ENCODE measurements around the gene GPRIN3. TPM values are rescaled to one million over a fixed set of nuclear protein-coding genes. Genes with fewer than 3 reads are reported as not detected.

Gene GPRIN3
- total RNA-seq, 1 experiment from 2014 or later, result 0.48 TPM

DNA sequence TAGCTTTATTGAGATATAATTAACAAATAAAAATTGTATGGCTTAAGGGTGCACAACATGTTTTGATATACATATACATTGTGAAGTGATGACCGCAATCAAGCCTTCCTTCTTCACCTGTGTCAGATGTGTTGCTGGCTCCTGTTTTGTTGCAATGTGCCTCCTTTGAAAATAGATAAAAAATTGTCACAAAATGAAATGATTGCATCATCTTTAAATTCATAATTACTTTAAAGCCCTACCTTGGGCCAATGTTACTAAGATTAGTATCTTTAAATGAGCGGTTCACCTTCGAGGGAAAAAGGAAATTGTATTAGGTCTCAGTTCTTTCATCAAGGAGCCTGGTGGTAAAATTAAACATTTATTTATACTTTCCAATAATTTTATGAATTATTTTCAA, 77.3 kb downstream of the GPRIN3 start:
- Mint-ChIP-seq H3K27me3 (ENCODE audit: low read depth) (no peaks in the 10 kb centered on the region), H3K9me3 (peaks cover 6 to 9% of the 10 kb centered on the region in 2 experiments), H3K27ac (no peak overlapping the region), H3K4me3 (no peak overlapping the region), H3K36me3 (ENCODE audit: insufficient read depth in 1 of 3, low read depth in 3 of 3) (peaks cover 0 to 4% (median 2%) of the 10 kb centered on the region in 3 experiments; a peak in 4 of 7 replicates), H3K4me1 (peaks cover 0 to 10% of the 10 kb centered on the region in 2 experiments; a peak in 2 of 4 replicates)
- Histone ChIP-seq H3K79me2 (ENCODE audit: insufficient read depth, low read length) (no peaks in the 10 kb centered on the region), H2BK15ac (ENCODE audit: low read depth, low read length) (no peak overlapping the region), H2BK20ac (ENCODE audit: low read depth, low read length, poor library complexity, severe bottlenecking) (no peak overlapping the region), H3K9ac (ENCODE audit: extremely low read depth, insufficient read length, low read length) (no peak overlapping the region), H3K14ac (ENCODE audit: insufficient read depth, low read length) (no peak overlapping the region), H3K9me3 (ENCODE audit: control insufficient read depth, low read depth, low read length) (no peaks in the 10 kb centered on the region), H3K79me1 (ENCODE audit: insufficient read depth, low read depth, low read length, poor library complexity, severe bottlenecking) (no peaks in the 10 kb centered on the region), H4K20me1 (ENCODE audit: control insufficient read depth, insufficient read depth, insufficient read length) (no peaks in the 10 kb centered on the region), H4K5ac (ENCODE audit: insufficient read length, low read depth, low read length) (no peak overlapping the region), H4K8ac (replicated peaks; ENCODE audit: insufficient read length, low read depth, low read length) (no peak overlapping the region), H3K23ac (ENCODE audit: insufficient read length, low read depth, low read length) (no peak overlapping the region), H2BK5ac (ENCODE audit: insufficient read length, low read length) (no peak overlapping the region), H3K23me2 (ENCODE audit: insufficient read length, low read depth, low read length, poor library complexity, severe bottlenecking) (no peaks in the 10 kb centered on the region), H3K56ac (ENCODE audit: insufficient read length, low read depth, low read length) (no peak overlapping the region), H3K4ac (ENCODE audit: low read depth, low read length) (no peak overlapping the region), H2BK12ac (ENCODE audit: insufficient read length, low read depth, low read length) (no peak overlapping the region), H3K4me2 (ENCODE audit: insufficient read depth, insufficient read length, low read length) (no peak overlapping the region), H3K27ac (ENCODE audit: insufficient read length, low read depth, low read length) (no peak overlapping the region), H3K27me3 (ENCODE audit: insufficient read depth, low read length) (no peaks in the 10 kb centered on the region), H3T11ph (ENCODE audit: low read length) (no peak overlapping the region), H3K4me1 (ENCODE audit: insufficient read depth, low read length) (no peaks in the 10 kb centered on the region), H2BK120ac (ENCODE audit: low read depth, low read length, poor library complexity, severe bottlenecking) (no peak overlapping the region), H4K91ac (ENCODE audit: insufficient read length, low read depth, low read length) (no peak overlapping the region), H2AFZ (ENCODE audit: low read length) (no peak overlapping the region), H3K18ac (ENCODE audit: insufficient read length, low read depth, low read length) (no peak overlapping the region), H2AK5ac (ENCODE audit: insufficient read length, low read length) (no peak overlapping the region)
- TF ChIP-seq, protein P1, sequence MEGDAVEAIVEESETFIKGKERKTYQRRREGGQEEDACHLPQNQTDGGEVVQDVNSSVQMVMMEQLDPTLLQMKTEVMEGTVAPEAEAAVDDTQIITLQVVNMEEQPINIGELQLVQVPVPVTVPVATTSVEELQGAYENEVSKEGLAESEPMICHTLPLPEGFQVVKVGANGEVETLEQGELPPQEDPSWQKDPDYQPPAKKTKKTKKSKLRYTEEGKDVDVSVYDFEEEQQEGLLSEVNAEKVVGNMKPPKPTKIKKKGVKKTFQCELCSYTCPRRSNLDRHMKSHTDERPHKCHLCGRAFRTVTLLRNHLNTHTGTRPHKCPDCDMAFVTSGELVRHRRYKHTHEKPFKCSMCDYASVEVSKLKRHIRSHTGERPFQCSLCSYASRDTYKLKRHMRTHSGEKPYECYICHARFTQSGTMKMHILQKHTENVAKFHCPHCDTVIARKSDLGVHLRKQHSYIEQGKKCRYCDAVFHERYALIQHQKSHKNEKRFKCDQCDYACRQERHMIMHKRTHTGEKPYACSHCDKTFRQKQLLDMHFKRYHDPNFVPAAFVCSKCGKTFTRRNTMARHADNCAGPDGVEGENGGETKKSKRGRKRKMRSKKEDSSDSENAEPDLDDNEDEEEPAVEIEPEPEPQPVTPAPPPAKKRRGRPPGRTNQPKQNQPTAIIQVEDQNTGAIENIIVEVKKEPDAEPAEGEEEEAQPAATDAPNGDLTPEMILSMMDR (conservative IDR thresholded peaks at IDR 0.05), result no peak
- DNase-seq, result no peak
- no CpG with 5 or more reads among the region's 3 CpGs for WGBS (ENCODE audit: extremely low coverage, insufficient read length, low lambda C conversion rate)

Measured in H9 (cell line).